Naive thymus-derived CD4-positive, alpha-beta T cell (primary cell): ENCODE results near the gene MYH3. TPM values are rescaled to one million over a fixed set of nuclear protein-coding genes. Genes with fewer than 3 reads are reported as not detected.

Source experiments
- ATAC-seq: fragments of 150-1000 bp; cut with Tn5 transposase; 2 replicates; pipeline ENCODE4 v1.10.0; 2021; ENCODE audit warnings: mild to moderate bottlenecking, moderate library complexity
- CTCF ChIA-PET: fragments of 350-600 bp; sonication (Branson Sonifier 250); formaldehyde crosslinking; loops from one replicate; lab custom pipeline; 2021; ENCODE audit warnings: antibody characterized with exemption; lab: Charles Lee
- POLR2A ChIA-PET: fragments of 350-600 bp; sonication (Branson Sonifier 250); formaldehyde crosslinking; loops from one replicate; lab custom pipeline; 2021; ENCODE audit warnings: antibody characterized with exemption, inconsistent platforms; lab: Charles Lee
- DNase-seq, 9 donors: peaks; one replicate each; pipeline versions ENCODE4 v3.0.0 to v3.0.0-alpha.2; 2020 to 2022; ENCODE audit warnings: mixed read lengths in 1 of 9
- H3K27ac ChIP-seq: one replicate; pipeline ENCODE4 v1.7.0; 2013; ENCODE audit warnings: mild to moderate bottlenecking, low read depth, low read length, moderate library complexity
- H3K27me3 ChIP-seq, 2 donors: one replicate each; pipeline ENCODE4 v1.7.0; 2013; ENCODE audit warnings: low read length in 2 of 2, mild to moderate bottlenecking in 2 of 2, moderate library complexity in 2 of 2; ENCODE audit not compliant: control insufficient read depth in 2 of 2, insufficient read depth in 2 of 2
- H3K36me3 ChIP-seq, 3 experiments: 1 replicate in 2 of 3; 2 replicates in 1 of 3; pipeline ENCODE4 v1.7.0; 2013; ENCODE audit warnings: low read length in 3 of 3, mild to moderate bottlenecking in 3 of 3, moderate library complexity in 1 of 3; ENCODE audit not compliant: insufficient read depth in 3 of 3, control insufficient read depth in 2 of 3
- H3K4me1 ChIP-seq, 2 donors: one replicate each; pipeline ENCODE4 v1.7.0; 2013; ENCODE audit warnings: low read length in 2 of 2, mild to moderate bottlenecking in 2 of 2, moderate library complexity in 1 of 2; ENCODE audit not compliant: control insufficient read depth in 2 of 2, insufficient read depth in 2 of 2
- H3K4me3 ChIP-seq: 2 replicates; pipeline ENCODE4 v1.7.0; 2013; ENCODE audit warnings: mild to moderate bottlenecking, low read length
- H3K9me3 ChIP-seq, 3 experiments: 1 replicate in 2 of 3; 2 replicates in 1 of 3; pipeline ENCODE4 v1.7.0; 2013; ENCODE audit warnings: low read length in 3 of 3; ENCODE audit not compliant: control insufficient read depth in 2 of 3
- H3K27ac Mint-ChIP-seq, 9 donors: one replicate each; pipeline ENCODE4 v1.8.0; 2020 to 2022; ENCODE audit warnings: mixed read lengths in 9 of 9, mild to moderate bottlenecking in 8 of 9, moderate library complexity in 5 of 9, inconsistent platforms in 2 of 9
- H3K27me3 Mint-ChIP-seq, 5 donors: one replicate each; pipeline ENCODE4 v1.8.0; 2021 to 2022; ENCODE audit warnings: mixed read lengths in 5 of 5, mild to moderate bottlenecking in 1 of 5
- H3K36me3 Mint-ChIP-seq, 5 donors: one replicate each; pipeline ENCODE4 v1.8.0; 2020 to 2022; ENCODE audit warnings: mixed read lengths in 5 of 5, mild to moderate bottlenecking in 3 of 5, inconsistent platforms in 1 of 5
- H3K4me1 Mint-ChIP-seq, 7 donors: one replicate each; pipeline ENCODE4 v1.8.0; 2020 to 2022; ENCODE audit warnings: mixed read lengths in 7 of 7, mild to moderate bottlenecking in 3 of 7, inconsistent platforms in 1 of 7
- H3K4me3 Mint-ChIP-seq, 10 donors: one replicate each; pipeline ENCODE4 v1.8.0; 2020 to 2022; ENCODE audit warnings: mild to moderate bottlenecking in 10 of 10, mixed read lengths in 10 of 10, moderate library complexity in 6 of 10, inconsistent platforms in 2 of 10
- H3K9me3 Mint-ChIP-seq, 11 donors: one replicate each; pipeline ENCODE4 v1.8.0; 2020 to 2022; ENCODE audit warnings: mixed read lengths in 11 of 11, mild to moderate bottlenecking in 4 of 11, inconsistent platforms in 1 of 11, moderate library complexity in 1 of 11
- intact Hi-C, 2 donors: fragments of 100-400 bp; cut with micrococcal nuclease; formaldehyde crosslinking; loops; one replicate each; pipeline ENCODE4 v1.15.1; 2023
- polyA plus RNA-seq, 2 donors: library from polyadenylated mRNA; unstranded; fragments of 300-500 nt; fragmentation: Illumina TruSeq; gene quantifications; one replicate each; pipeline ENCODE4 v1.2.3, GENCODE V29; 2021
- total RNA-seq, 6 experiments: library from RNA in 5 of 6; stranded (reverse) in 5 of 6; gene quantifications; 1 replicate in 5 of 6; 2 replicates in 1 of 6; pipeline ENCODE4 v1.2.3 and lab custom pipeline; 2021 to 2026

The MYH3 gene
- total and polyA plus RNA-seq, 7 experiments from 2014 or later: 0.38 to 20.5 (median 6.5) TPM

GRCh38 chr17:10585529-10585928 is 71.6 kb downstream of the MYH3 start:
- no peak overlapping the region for H3K27ac Mint-ChIP-seq
- H3K4me3 ChIP-seq: no peak overlapping the region
- H3K9me3 Mint-ChIP-seq: peaks cover 0 to 5% (median 0%) of the 10 kb centered on the region in 11 donors
- H3K36me3 Mint-ChIP-seq: no peaks in the 10 kb centered on the region
- no peaks in the 10 kb centered on the region for H3K9me3 ChIP-seq
- no peaks in the 10 kb centered on the region for H3K36me3 ChIP-seq
- H3K4me1 ChIP-seq: no peaks in the 10 kb centered on the region
- no peaks in the 10 kb centered on the region for H3K27me3 ChIP-seq
- ChIA-PET CTCF (no interaction called here), POLR2A (no interaction called here)
- no peak overlapping the region for H3K27ac ChIP-seq
- no peaks in the 10 kb centered on the region for H3K4me1 Mint-ChIP-seq
- no peak overlapping the region for H3K4me3 Mint-ChIP-seq
- ATAC-seq: no peak
- no peak for DNase-seq
- peaks cover 2 to 34% (median 18%) of the 10 kb centered on the region in 5 donors for H3K27me3 Mint-ChIP-seq
- intact Hi-C loops: no loop called here

GRCh38 chr17:10583834-10584233 is 73.3 kb downstream of the MYH3 start:
- no peaks in the 10 kb centered on the region for H3K4me1 ChIP-seq
- H3K4me3 ChIP-seq: no peak overlapping the region
- Mint-ChIP-seq H3K27me3 (peaks cover 4 to 39% (median 13%) of the 10 kb centered on the region in 5 donors), H3K4me1 (no peaks in the 10 kb centered on the region), H3K27ac (no peak overlapping the region), H3K4me3 (no peak overlapping the region), H3K9me3 (peaks cover 0 to 5% (median 0%) of the 10 kb centered on the region in 11 donors), H3K36me3 (no peaks in the 10 kb centered on the region)
- no peaks in the 10 kb centered on the region for H3K36me3 ChIP-seq
- no peak for DNase-seq
- ChIA-PET POLR2A (interaction anchor here (0.6 kb wide), 1 partner anchor 990 kb away, joined by 5 read pairs; no protein-coding TSS in a partner anchor), CTCF (interaction anchor here (0.7 to 1.5 kb wide), 2 partner anchors 14 to 33 kb away, joined by 4 to 6 read pairs; no protein-coding TSS in a partner anchor)
- ATAC-seq: no peak
- intact Hi-C loops: no loop called here
- H3K27me3 ChIP-seq: no peaks in the 10 kb centered on the region
- no peaks in the 10 kb centered on the region for H3K9me3 ChIP-seq
- no peak overlapping the region for H3K27ac ChIP-seq

DNA sequence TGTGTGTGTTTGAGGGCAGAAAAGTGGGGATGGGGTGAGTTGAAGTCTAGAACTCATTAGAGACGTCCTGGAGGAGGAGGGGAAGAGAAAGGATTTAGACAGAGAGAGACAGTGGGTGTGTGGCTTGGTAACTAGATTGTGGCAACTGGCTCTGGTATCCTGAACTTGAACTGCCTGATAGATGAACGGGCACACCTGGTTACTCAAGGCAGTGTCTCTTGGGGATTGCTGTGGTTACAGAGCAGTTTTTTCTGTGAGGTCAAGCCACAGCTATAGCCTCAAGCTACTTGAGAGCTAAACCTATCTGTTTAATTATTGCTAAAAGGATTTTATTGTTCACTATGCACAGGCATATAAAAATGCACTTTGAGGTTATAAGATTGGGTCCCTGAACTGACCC is 77.8 kb downstream of the MYH3 start:
- H3K36me3 Mint-ChIP-seq: no peaks in the 10 kb centered on the region

More for the DNA sequence above, 77.8 kb downstream of the MYH3 start:
- no peaks in the 10 kb centered on the region for H3K36me3 ChIP-seq
- no peak for DNase-seq
- Mint-ChIP-seq H3K4me3 (no peak overlapping the region), H3K9me3 (peaks cover 0 to 5% (median 0%) of the 10 kb centered on the region in 11 donors), H3K4me1 (no peaks in the 10 kb centered on the region), H3K27me3 (peaks cover 2 to 42% (median 24%) of the 10 kb centered on the region in 5 donors), H3K27ac (no peak overlapping the region)
- H3K27me3 ChIP-seq: no peaks in the 10 kb centered on the region
- ChIA-PET POLR2A (no interaction called here), CTCF (interaction anchor here (0.7 kb wide), 1 partner anchor 254 kb away, joined by 3 read pairs; no protein-coding TSS in a partner anchor)
- no peaks in the 10 kb centered on the region for H3K9me3 ChIP-seq
- intact Hi-C loops: no loop called here
- ATAC-seq: no peak
- no peak overlapping the region for H3K27ac ChIP-seq
- no peaks in the 10 kb centered on the region for H3K4me1 ChIP-seq
- H3K4me3 ChIP-seq: no peak overlapping the region

Other genes starting within 250 kb of the MYH3 start
- not detected for gene MYH8, start 235.4 kb downstream of the MYH3 start, total RNA-seq
- not detected for gene MYH8, start 235.4 kb downstream of the MYH3 start, polyA plus RNA-seq
- not detected for gene MYH4, start 187.8 kb downstream of the MYH3 start, total RNA-seq
- gene MYH4, start 187.8 kb downstream of the MYH3 start, polyA plus RNA-seq: not detected
- gene MYH1, start 138.8 kb downstream of the MYH3 start, total RNA-seq: not detected
- not detected for gene MYH1, start 138.8 kb downstream of the MYH3 start, polyA plus RNA-seq
- not detected for gene MYH2, start 107.7 kb downstream of the MYH3 start, total RNA-seq
- not detected for gene MYH2, start 107.7 kb downstream of the MYH3 start, polyA plus RNA-seq
- gene SCO1, start 40.2 kb upstream of the MYH3 start, total RNA-seq: 10 to 100 TPM; 13.6 to 29.2 (median 26.7) TPM
- gene SCO1, start 40.2 kb upstream of the MYH3 start, polyA plus RNA-seq: 10 to 100 TPM; 14.6 to 17.1 TPM
- gene ADPRM, start 40.3 kb upstream of the MYH3 start, total RNA-seq: 10 to 100 TPM; 16.4 to 70.4 (median 32.1) TPM
- 100 to 1,000 TPM; 116 to 120 TPM for gene ADPRM, start 40.3 kb upstream of the MYH3 start, polyA plus RNA-seq
- gene TMEM220, start 72.7 kb upstream of the MYH3 start, total RNA-seq: 1 to 10 TPM in 4 of 5 experiments, under 1 TPM in 1; 0.65 to 7.4 (median 2.9) TPM
- 1 to 10 TPM; 6.5 to 8.4 TPM for gene TMEM220, start 72.7 kb upstream of the MYH3 start, polyA plus RNA-seq
- not detected for gene TMEM238L, start 146.8 kb upstream of the MYH3 start, total RNA-seq
- gene TMEM238L, start 146.8 kb upstream of the MYH3 start, polyA plus RNA-seq: not detected
- not detected for gene PIRT, start 180.8 kb upstream of the MYH3 start, total RNA-seq
- not detected for gene PIRT, start 180.8 kb upstream of the MYH3 start, polyA plus RNA-seq